GM18951 (cell line): ENCODE measurements around the gene CCDC57.

Experiments used
- POLR2A ChIP-seq: IDR thresholded peaks from 4 replicates; pipeline ENCODE4 v1.6.1; 2011; ENCODE audit warnings: mild to moderate bottlenecking; ENCODE audit not compliant: insufficient read length, insufficient read depth; ENCODE audit errors: extremely low read depth
- in situ Hi-C: fragments of 300-500 bp; cut with MboI; formaldehyde crosslinking; loops from one replicate; pipeline ENCODE4 v1.12.0; 2022; ENCODE audit warnings: low sequenced_read_pairs, mixed read lengths, inconsistent platforms; ENCODE audit not compliant: unreplicated experiment

CCDC57 gene

GRCh38 chr17:82172486-82173160, 40.0 kb downstream of the CCDC57 start:
- no peak for TF ChIP-seq POLR2A
- in situ Hi-C loops: loop anchor here (25.0 kb wide), 1 partner anchor 135 kb away; the partner anchor contains the start of genes DCXR and RAC3

GRCh38 chr17:82171750-82172375, 40.8 kb downstream of the CCDC57 start:
- TF ChIP-seq POLR2A: no peak
- in situ Hi-C loops: loop anchor here (25.0 kb wide), 1 partner anchor 135 kb away; the partner anchor contains the start of genes DCXR and RAC3

DNA sequence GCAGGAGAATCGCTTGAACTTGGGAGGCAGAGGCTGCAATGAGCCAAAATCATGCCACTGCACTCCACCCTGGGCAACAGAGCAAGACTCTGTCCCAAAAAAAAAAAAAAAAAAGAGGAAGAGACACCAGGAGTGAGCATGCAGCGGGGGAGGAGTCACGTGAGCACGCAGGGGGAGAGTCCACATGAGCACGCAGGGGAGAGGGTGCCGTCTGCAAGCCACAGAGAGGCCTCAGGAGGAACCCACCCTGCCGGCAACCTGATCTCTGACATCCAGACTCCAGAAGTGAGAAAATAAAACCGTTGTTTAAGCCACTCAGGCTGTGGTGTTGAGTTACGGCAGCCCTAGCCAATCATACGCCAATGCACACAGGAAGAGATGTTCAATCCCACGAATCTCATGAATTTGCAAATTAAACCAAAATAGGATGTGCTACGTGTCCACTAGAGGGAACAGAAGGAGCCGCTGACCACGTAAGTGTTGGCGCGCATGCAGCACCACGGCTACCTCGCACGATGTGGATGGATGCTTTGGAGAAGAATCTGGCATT, 42.2 kb downstream of the CCDC57 start:
- no peak for TF ChIP-seq POLR2A
- in situ Hi-C loops: loop anchor here (25.0 kb wide), 1 partner anchor 133 kb away; the partner anchor contains the start of genes DCXR and RAC3

GRCh38 chr17:82168568-82168967, 44.1 kb downstream of the CCDC57 start:
- in situ Hi-C loops: loop anchor here (25.0 kb wide), 1 partner anchor 131 kb away; the partner anchor contains the start of genes DCXR and RAC3
- no peak for TF ChIP-seq POLR2A

- in situ Hi-C loops: loop anchor here (25.0 kb wide), 1 partner anchor 130 kb away; the partner anchor contains the start of genes DCXR and RAC3
- no peak for TF ChIP-seq POLR2A
Observed at GRCh38 chr17:82167028-82167427, 45.6 kb downstream of the CCDC57 start.

GRCh38 chr17:82164853-82165252, 47.8 kb downstream of the CCDC57 start:
- no peak for TF ChIP-seq POLR2A
- in situ Hi-C loops: loop anchor here (25.0 kb wide), 1 partner anchor 128 kb away; the partner anchor contains the start of genes DCXR and RAC3

DNA sequence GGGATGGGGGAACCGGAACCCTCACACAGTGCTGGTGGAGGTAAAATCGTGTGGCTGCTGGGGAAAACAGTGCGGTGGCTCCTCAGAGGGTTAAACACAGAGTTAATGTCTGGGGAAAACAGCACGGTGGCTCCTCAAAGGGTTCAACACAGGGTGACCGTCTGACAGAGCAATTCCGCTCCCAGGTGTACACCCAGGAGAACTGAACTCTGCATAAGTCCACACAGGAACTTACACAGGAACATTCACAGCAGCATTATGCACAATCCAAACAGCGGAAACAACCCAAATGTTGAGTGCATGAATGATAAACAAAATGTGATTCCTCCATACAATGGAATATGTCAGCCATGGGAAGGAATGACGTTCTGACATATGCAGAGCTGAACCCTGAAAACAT, 51.4 kb downstream of the CCDC57 start:
- TF ChIP-seq POLR2A: no peak
- in situ Hi-C loops: loop anchor here (25.0 kb wide), 1 partner anchor 124 kb away; the partner anchor contains the start of genes DCXR and RAC3

DNA sequence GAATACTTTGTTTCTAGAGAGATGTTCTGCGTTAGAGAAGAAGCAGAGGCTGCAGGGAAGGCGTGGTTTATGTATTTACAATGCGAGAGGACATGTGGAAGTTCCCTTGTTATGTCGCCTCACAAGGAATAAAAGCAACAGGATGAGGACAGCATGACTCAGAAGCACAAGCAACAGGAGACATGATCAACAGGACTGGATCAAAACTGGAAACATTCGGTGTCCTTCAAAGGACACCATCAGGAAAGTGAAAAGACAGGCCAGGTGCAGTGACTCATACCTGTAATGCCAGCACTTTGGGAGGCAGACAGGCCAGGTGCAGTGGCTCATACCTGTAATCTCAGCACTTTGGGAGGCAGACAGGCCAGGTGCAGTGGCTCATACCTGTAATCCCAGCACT, 52.6 kb downstream of the CCDC57 start:
- TF ChIP-seq POLR2A: no peak
- in situ Hi-C loops: loop anchor here (25.0 kb wide), 1 partner anchor 123 kb away; the partner anchor contains the start of genes DCXR and RAC3

GRCh38 chr17:82158825-82159224, 53.8 kb downstream of the CCDC57 start:
- in situ Hi-C loops: loop anchor here (25.0 kb wide), 1 partner anchor 122 kb away; the partner anchor contains the start of genes DCXR and RAC3
- no peak for TF ChIP-seq POLR2A

DNA sequence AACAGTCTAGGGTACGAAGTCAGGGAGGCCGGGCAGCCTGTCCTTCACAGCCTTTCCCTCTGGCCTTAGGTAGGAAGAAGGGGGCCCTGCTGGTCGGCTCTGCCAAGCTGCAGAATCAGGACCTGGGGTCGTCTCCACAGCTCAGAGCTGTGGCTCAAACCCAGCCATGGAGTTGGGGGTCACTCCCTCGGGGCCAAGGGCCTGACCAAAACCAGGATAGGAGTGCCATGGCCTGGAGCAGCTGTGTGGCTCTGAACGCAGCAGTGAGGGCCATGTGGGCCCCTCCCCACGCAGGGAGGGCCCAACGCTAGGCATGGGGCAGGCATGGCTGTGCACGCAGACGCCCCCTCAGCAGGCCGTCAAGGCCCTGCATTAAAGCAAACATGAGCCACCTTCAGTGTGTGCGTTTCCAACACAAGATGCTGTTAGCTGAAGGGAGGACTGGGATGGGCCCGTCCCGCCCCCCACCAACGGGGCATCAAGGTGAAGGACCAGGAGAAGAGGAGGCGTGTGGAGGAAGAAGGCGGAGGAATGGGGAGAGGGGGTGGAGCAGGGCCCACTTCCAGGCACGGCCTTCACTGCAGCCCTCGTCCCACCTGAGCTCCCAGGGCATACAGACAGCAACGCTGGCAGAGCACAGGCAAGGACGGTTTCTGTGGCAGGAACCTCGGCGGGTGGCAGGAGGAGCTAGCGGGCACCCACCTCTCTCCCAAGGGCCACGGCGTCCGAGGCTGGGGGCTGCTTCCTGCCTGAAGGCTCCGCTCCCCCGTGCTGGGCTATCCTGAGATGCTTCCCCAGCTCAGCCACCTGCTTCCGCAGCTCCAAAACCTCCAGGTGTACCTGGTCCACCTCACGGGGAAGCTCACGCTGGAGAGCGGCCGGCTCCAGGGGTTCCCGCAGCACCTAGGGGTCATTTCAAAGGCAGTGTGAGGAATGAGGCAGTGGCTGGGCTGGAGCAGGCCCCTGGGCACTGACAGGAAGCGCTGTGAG, 55.3 kb downstream of the CCDC57 start:
- in situ Hi-C loops: loop anchor here (25.0 kb wide), 1 partner anchor 120 kb away; the partner anchor contains the start of genes DCXR and RAC3
- TF ChIP-seq POLR2A: no peak

- TF ChIP-seq POLR2A: no peak
- in situ Hi-C loops: loop anchor here (25.0 kb wide), 1 partner anchor 119 kb away; the partner anchor contains the start of genes DCXR and RAC3
Observed at GRCh38 chr17:82156284-82156925, 56.2 kb downstream of the CCDC57 start.
